ENCODE results near the gene SALL1. TPM values are rescaled to one million over a fixed set of nuclear protein-coding genes. Genes with fewer than 3 reads are reported as not detected.
A peak's percentile ranks its signal among the peaks of the same experiment; 100 is the strongest.

The SALL1 gene
- total RNA-seq, 4 donors from 2014 or later = 0.08 TPM; not detected in 2

DNA sequence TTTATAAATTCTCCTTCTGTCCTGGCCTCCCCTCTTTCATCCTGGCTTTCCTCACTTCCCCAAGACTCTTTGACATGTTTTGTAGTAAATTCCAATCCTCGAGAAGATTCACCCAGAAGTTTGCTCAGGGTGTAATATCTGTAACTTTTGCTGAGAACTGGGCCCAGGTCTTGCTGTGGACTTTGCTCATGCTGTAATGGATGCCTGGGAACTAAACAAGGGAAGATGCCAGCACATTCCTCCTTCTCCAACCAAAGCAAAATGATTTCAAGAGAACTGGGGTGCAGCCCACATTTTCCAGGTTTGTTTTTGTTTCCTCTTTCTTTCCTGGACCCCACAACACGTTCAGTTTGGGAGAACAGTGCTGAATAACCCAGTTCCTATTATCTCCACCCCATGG lies 6.6 kb upstream of the SALL1 start:
- Histone ChIP-seq H3K27ac (no peak overlapping the region), H3K27me3 (peaks cover 74% of the 10 kb centered on the region), H3K9me3 (no peaks in the 10 kb centered on the region), H3K36me3 (no peaks in the 10 kb centered on the region), H3K4me3 (no peak overlapping the region), H3K4me1 (peaks cover 32% of the 10 kb centered on the region)
- WGBS = 62% methylated on average over 2 of the region's 2 CpGs
- TF ChIP-seq, protein P1, sequence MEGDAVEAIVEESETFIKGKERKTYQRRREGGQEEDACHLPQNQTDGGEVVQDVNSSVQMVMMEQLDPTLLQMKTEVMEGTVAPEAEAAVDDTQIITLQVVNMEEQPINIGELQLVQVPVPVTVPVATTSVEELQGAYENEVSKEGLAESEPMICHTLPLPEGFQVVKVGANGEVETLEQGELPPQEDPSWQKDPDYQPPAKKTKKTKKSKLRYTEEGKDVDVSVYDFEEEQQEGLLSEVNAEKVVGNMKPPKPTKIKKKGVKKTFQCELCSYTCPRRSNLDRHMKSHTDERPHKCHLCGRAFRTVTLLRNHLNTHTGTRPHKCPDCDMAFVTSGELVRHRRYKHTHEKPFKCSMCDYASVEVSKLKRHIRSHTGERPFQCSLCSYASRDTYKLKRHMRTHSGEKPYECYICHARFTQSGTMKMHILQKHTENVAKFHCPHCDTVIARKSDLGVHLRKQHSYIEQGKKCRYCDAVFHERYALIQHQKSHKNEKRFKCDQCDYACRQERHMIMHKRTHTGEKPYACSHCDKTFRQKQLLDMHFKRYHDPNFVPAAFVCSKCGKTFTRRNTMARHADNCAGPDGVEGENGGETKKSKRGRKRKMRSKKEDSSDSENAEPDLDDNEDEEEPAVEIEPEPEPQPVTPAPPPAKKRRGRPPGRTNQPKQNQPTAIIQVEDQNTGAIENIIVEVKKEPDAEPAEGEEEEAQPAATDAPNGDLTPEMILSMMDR (IDR thresholded peaks at IDR 0.05) = no peak
- TF ChIP-seq POLR2A (IDR thresholded peaks at IDR 0.05) (no peak), EP300 (IDR thresholded peaks at IDR 0.05) (no peak), POLR2AphosphoS5 (IDR thresholded peaks at IDR 0.05) (no peak)
- no peak for DNase-seq (ENCODE audit: low spot score in 2 of 2)

DNA sequence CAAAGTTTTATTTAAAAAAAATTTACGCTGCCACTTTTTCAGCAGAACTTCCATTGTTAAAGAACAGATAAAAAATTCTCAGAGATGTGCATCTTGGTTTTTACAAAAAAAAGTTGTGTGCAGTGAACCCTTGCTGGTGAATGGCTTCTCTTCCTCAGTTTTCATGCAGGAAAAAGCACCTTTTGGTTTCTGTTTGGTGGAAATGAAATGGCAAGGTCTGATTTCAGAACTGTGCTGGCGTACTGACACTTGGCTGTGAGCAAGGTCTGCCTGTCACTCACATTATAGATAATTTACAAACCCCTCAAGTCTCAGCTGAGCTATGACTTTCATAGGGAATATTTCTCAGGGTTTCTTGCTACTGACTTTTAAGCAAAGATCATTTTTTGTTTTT lies 5.7 kb upstream of the SALL1 start:
- H3K27me3 ChIP-seq = peaks cover 83% of the 10 kb centered on the region

GRCh38 chr16:51155820-51156806 lies 5.0 kb upstream of the SALL1 start:
- Histone ChIP-seq H3K9me3 (no peaks in the 10 kb centered on the region), H3K27ac (no peak overlapping the region), H3K4me1 (peaks cover 48% of the 10 kb centered on the region), H3K4me3 (peak overlapping the region; percentile 21), H3K27me3 (peaks cover 90% of the 10 kb centered on the region), H3K36me3 (no peaks in the 10 kb centered on the region)
- WGBS = 5% methylated on average over 39 of the region's 59 CpGs
- TF ChIP-seq POLR2AphosphoS5 (IDR thresholded peaks at IDR 0.05) (no peak), POLR2A (IDR thresholded peaks at IDR 0.05) (no peak), EP300 (IDR thresholded peaks at IDR 0.05) (no peak)
- TF ChIP-seq, protein P1 (IDR thresholded peaks at IDR 0.05) = no peak
- no peak for DNase-seq (ENCODE audit: low spot score in 2 of 2)

More for the DNA sequence above, 5.7 kb upstream of the SALL1 start:
- 48% methylated on average over 2 of the region's 2 CpGs for WGBS
- DNase-seq (ENCODE audit: low spot score in 2 of 2) = no peak
- H3K4me3 ChIP-seq = no peak overlapping the region
- H3K36me3 ChIP-seq = no peaks in the 10 kb centered on the region
- peaks cover 41% of the 10 kb centered on the region for H3K4me1 ChIP-seq
- no peaks in the 10 kb centered on the region for H3K9me3 ChIP-seq
- TF ChIP-seq POLR2A (IDR thresholded peaks at IDR 0.05) = no peak
- TF ChIP-seq, protein P1 (IDR thresholded peaks at IDR 0.05) = no peak
- no peak for TF ChIP-seq EP300 (IDR thresholded peaks at IDR 0.05)
- TF ChIP-seq POLR2AphosphoS5 (IDR thresholded peaks at IDR 0.05) = no peak
- no peak overlapping the region for H3K27ac ChIP-seq

DNA sequence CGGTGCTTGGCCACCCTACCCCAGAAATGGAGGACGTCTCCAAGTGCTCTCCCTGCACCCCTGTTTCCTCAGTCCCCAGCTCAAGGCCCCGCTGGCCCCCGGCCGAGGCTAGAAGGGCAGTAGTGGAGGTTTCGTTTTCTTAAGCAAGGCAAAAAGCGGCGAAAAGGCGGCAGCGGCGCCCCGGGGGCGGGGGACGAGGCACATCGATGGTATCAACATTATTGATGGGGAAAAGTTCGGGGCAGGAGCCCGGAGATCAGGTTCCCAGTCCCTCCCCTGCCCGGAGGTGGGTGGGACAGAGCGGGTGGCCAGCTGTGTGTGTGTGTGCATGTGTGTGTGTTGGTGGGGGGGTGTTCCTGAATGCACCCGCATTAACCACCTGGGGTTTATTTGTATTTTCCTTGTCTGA lies 4.1 kb upstream of the SALL1 start:
- no peak for TF ChIP-seq EP300 (IDR thresholded peaks at IDR 0.05)
- TF ChIP-seq, protein P1 (IDR thresholded peaks at IDR 0.05) = no peak
- no peak for TF ChIP-seq POLR2A (IDR thresholded peaks at IDR 0.05)
- no peak for TF ChIP-seq POLR2AphosphoS5 (IDR thresholded peaks at IDR 0.05)
- peaks cover 57% of the 10 kb centered on the region for H3K4me1 ChIP-seq
- no peaks in the 10 kb centered on the region for H3K36me3 ChIP-seq
- H3K4me3 ChIP-seq = peak overlapping the region; percentile 34
- no peak for DNase-seq (ENCODE audit: low spot score in 2 of 2)
- no peak overlapping the region for H3K27ac ChIP-seq
- 3% methylated on average over 14 of the region's 20 CpGs for WGBS
- no peaks in the 10 kb centered on the region for H3K9me3 ChIP-seq
- H3K27me3 ChIP-seq = peaks cover 91% of the 10 kb centered on the region

All from suprapubic skin (tissue), 4 donors.